GM12878 (cell line): ENCODE measurements around the gene ACADS. TPM values are rescaled to one million over a fixed set of nuclear protein-coding genes. Genes with fewer than 3 reads are reported as not detected.

Experiments
- ASH2L ChIP-seq: fragments of 300-600, 200-600 bp; sonication (generic); IDR thresholded peaks from 2 replicates; pipeline ENCODE4 v1.6.1; 2017; ENCODE audit warnings: low read depth, mild to moderate bottlenecking, borderline replicate concordance
- CEBPB ChIP-seq, 2 experiments: fragments of 150-350 bp in 1 of 2; IDR thresholded peaks; 2 replicates each; pipeline ENCODE4 v1.6.1; 2012 to 2014; ENCODE audit warnings: low read depth in 2 of 2, low read length in 2 of 2, borderline replicate concordance in 1 of 2, inconsistent platforms in 1 of 2
- E2F8 ChIP-seq: fragments of 450-650 bp; IDR thresholded peaks from 2 replicates; pipeline ENCODE4 v1.6.1; 2018; ENCODE audit warnings: mild to moderate bottlenecking, low read depth, moderate library complexity; ENCODE audit not compliant: partially characterized antibody
- EED ChIP-seq: sonication (generic); IDR thresholded peaks from 2 replicates; pipeline ENCODE4 v1.6.1; 2016; ENCODE audit warnings: antibody characterized with exemption, low read depth
- FOXK2 ChIP-seq: fragments of 450-650 bp; IDR thresholded peaks from 2 replicates; pipeline ENCODE4 v1.6.1; 2017; ENCODE audit warnings: mild to moderate bottlenecking, moderate library complexity
- HDAC6 ChIP-seq: fragments of 200-600 bp; sonication (generic); IDR thresholded peaks from one replicate; pipeline ENCODE4 v1.8.0; 2017; ENCODE audit warnings: antibody characterized with exemption; ENCODE audit not compliant: unreplicated experiment
- MTA2 ChIP-seq: fragments of 450-650 bp; IDR thresholded peaks from 2 replicates; pipeline ENCODE4 v1.6.1; 2016; ENCODE audit warnings: low read depth, mild to moderate bottlenecking, moderate library complexity
- MXI1 ChIP-seq: fragments of 150-350 bp; IDR thresholded peaks from 2 replicates; pipeline ENCODE4 v1.6.1; 2011; ENCODE audit warnings: low read depth, mild to moderate bottlenecking, inconsistent platforms, low read length, improper control_type of control experiment
- POLR2AphosphoS2 ChIP-seq: IDR thresholded peaks from 2 replicates; pipeline ENCODE4 v1.6.1; 2011; ENCODE audit warnings: low read depth, mild to moderate bottlenecking, low read length, improper control_type of control experiment, moderate library complexity
- POLR2AphosphoS5 ChIP-seq: IDR thresholded peaks from 2 replicates; pipeline ENCODE4 v1.6.1; 2011; ENCODE audit warnings: mild to moderate bottlenecking, low read length, inconsistent platforms
- PRDM15 ChIP-seq: fragments of 450-650 bp; formaldehyde crosslinking; IDR thresholded peaks from 2 replicates; pipeline ENCODE4 v1.4.0; 2020; ENCODE audit warnings: mild to moderate bottlenecking, moderate library complexity
- RAD51 ChIP-seq: fragments of 450-650 bp; IDR thresholded peaks from 2 replicates; pipeline ENCODE4 v1.6.1; 2016; ENCODE audit warnings: moderate library complexity, mild to moderate bottlenecking, inconsistent platforms
- RBBP5 ChIP-seq: fragments of 200-600 bp; sonication (generic); conservative IDR thresholded peaks from 2 replicates; pipeline ENCODE4 v1.6.1; 2016
- SUPT20H ChIP-seq: IDR thresholded peaks from 2 replicates; pipeline ENCODE4 v1.6.1; 2011; ENCODE audit warnings: low read depth, mild to moderate bottlenecking, low read length, moderate library complexity, borderline replicate concordance; ENCODE audit not compliant: control insufficient read depth
- TARDBP ChIP-seq: IDR thresholded peaks from 2 replicates; pipeline ENCODE4 v1.6.1; 2016; ENCODE audit warnings: borderline replicate concordance
- YY1 ChIP-seq: IDR thresholded peaks from 2 replicates; pipeline ENCODE4 v1.6.1; 2011; ENCODE audit warnings: low read depth, mild to moderate bottlenecking, low read length
- ZBED1 ChIP-seq: IDR thresholded peaks from 2 replicates; pipeline ENCODE4 v1.6.1; 2016; ENCODE audit warnings: borderline replicate concordance
- polyA plus RNA-seq, 11 experiments: library from polyadenylated mRNA; depleted of rRNA in 4 of 11; unstranded in 6 of 11; stranded (reverse) in 5 of 11; fragments of >200 nt; fragmentation: Nextera tagmentation in 4 of 11; fragmentation: Illumina TruSeq in 1 of 11; extraction: Ambion mirVana in 4 of 11; extraction: Trizol in 1 of 11; gene quantifications; 1 replicate in 1 of 11; 2 replicates in 10 of 11; pipeline versions ENCODE4 v1.2.1 to v1.2.3, GENCODE V29; 2011 to 2016; ENCODE audit warnings: inconsistent platforms in 2 of 11, missing spikeins in 2 of 11, low read depth in 1 of 11
- total RNA-seq, 4 experiments: library from RNA; depleted of rRNA in 3 of 4; stranded (reverse); fragments of >200 nt in 3 of 4; fragmentation: Illumina TruSeq in 1 of 4; extraction: Trizol in 1 of 4; gene quantifications; 2 replicates each; pipeline versions ENCODE4 v1.2.1 to v1.2.3, GENCODE V29; 2013 to 2021
- TF ChIP-seq, protein P1 (sequence below): IDR thresholded peaks from 2 replicates; pipeline ENCODE4 v1.6.1; 2011; ENCODE audit warnings: borderline replicate concordance, low read depth, mild to moderate bottlenecking, moderate library complexity, low read length; ENCODE audit not compliant: insufficient read depth, poor library complexity, severe bottlenecking
- TF ChIP-seq, protein P2 (sequence below): fragments of 150-350 bp; IDR thresholded peaks from 2 replicates; pipeline ENCODE4 v1.6.1; 2014; ENCODE audit warnings: mild to moderate bottlenecking, low read depth, low read length
- TF ChIP-seq, protein P3 (sequence below): IDR thresholded peaks from 2 replicates; pipeline ENCODE4 v1.6.1; 2011; ENCODE audit warnings: mild to moderate bottlenecking, low read depth, low read length, moderate library complexity; ENCODE audit not compliant: insufficient replicate concordance

ACADS gene
- total and polyA plus RNA-seq, 10 of the 15 experiments (the other 5 are each of a cell fraction or from before 2014, with no cell fraction given): 0.05 to 18.1 (median 10.2) TPM

DNA sequence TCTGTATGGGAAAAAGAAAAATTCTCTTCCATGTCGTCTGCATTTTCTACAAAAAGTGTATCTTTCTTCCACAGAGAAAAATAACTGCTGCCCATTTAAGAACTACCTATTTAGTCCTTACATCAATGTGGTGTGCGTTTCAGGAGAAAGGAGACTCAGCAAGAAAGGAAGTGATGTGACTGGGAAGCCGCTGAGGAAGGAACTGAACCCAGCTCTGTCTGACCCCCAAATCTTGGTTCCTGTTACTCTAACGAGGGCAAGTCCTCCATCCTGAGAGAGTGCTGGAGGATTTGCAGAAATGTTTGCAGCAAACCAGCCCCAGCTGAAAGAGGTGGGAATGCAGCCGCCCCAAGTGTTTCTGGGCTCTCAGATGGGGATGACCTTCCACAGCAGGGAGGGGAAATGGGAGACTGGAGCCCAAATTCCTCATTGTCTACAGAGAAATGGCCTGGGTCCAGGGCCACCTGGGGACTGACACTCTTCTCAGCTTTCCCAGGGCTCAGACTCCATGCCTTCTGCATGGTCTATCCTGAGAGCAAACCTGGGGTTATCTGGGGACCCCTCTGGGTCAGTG, 45.4 kb upstream of the ACADS start (continued):
- TF ChIP-seq, protein P1, sequence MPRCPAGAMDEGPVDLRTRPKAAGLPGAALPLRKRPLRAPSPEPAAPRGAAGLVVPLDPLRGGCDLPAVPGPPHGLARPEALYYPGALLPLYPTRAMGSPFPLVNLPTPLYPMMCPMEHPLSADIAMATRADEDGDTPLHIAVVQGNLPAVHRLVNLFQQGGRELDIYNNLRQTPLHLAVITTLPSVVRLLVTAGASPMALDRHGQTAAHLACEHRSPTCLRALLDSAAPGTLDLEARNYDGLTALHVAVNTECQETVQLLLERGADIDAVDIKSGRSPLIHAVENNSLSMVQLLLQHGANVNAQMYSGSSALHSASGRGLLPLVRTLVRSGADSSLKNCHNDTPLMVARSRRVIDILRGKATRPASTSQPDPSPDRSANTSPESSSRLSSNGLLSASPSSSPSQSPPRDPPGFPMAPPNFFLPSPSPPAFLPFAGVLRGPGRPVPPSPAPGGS: no peak
- TF ChIP-seq YY1 (no peak), EED (peak; percentile 47; the same call in 1 of the 2 replicates), FOXK2 (no peak), POLR2AphosphoS5 (no peak), HDAC6 (no peak), E2F8 (no peak), RAD51 (no peak), MXI1 (no peak), RBBP5 (no peak), MTA2 (no peak), ASH2L (no peak), POLR2AphosphoS2 (no peak), PRDM15 (CRISPR knock-in tag) (no peak), TARDBP (no peak), ZBED1 (no peak), CEBPB (IDR thresholded peaks at IDR 0.05; ENCODE audit: borderline replicate concordance in 1 of 2, low read depth in 2 of 2, low read length in 2 of 2) (no peak), SUPT20H (no peak)
- TF ChIP-seq, protein P2, sequence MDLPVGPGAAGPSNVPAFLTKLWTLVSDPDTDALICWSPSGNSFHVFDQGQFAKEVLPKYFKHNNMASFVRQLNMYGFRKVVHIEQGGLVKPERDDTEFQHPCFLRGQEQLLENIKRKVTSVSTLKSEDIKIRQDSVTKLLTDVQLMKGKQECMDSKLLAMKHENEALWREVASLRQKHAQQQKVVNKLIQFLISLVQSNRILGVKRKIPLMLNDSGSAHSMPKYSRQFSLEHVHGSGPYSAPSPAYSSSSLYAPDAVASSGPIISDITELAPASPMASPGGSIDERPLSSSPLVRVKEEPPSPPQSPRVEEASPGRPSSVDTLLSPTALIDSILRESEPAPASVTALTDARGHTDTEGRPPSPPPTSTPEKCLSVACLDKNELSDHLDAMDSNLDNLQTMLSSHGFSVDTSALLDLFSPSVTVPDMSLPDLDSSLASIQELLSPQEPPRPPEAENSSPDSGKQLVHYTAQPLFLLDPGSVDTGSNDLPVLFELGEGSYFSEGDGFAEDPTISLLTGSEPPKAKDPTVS: no peak
- TF ChIP-seq, protein P3, sequence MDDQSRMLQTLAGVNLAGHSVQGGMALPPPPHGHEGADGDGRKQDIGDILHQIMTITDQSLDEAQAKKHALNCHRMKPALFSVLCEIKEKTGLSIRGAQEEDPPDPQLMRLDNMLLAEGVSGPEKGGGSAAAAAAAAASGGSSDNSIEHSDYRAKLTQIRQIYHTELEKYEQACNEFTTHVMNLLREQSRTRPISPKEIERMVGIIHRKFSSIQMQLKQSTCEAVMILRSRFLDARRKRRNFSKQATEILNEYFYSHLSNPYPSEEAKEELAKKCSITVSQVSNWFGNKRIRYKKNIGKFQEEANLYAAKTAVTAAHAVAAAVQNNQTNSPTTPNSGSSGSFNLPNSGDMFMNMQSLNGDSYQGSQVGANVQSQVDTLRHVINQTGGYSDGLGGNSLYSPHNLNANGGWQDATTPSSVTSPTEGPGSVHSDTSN: no peak
